Stimulated activated CD4-positive, alpha-beta T cell treated with anti-CD3 and anti-CD28 coated beads, Interleukin-12 subunit alpha, Interleukin-12 subunit beta, amount 100 ng/mL, for 48 hours (primary cell): Measurements from ENCODE around the gene BOLA3.
"Not testable (repeated sequence)": the region's sequence is repeated elsewhere in the genome, so short reads cannot be mapped to it uniquely, and the experiment has no call there.

ENCODE experiments used
- DNase-seq, 3 donors: peaks; one replicate each; pipeline ENCODE4 v3.0.0-alpha.2; 2020; ENCODE audit warnings: low read depth in 2 of 3, low spot score in 1 of 3

Gene BOLA3, protein sequence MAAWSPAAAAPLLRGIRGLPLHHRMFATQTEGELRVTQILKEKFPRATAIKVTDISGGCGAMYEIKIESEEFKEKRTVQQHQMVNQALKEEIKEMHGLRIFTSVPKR

DNA sequence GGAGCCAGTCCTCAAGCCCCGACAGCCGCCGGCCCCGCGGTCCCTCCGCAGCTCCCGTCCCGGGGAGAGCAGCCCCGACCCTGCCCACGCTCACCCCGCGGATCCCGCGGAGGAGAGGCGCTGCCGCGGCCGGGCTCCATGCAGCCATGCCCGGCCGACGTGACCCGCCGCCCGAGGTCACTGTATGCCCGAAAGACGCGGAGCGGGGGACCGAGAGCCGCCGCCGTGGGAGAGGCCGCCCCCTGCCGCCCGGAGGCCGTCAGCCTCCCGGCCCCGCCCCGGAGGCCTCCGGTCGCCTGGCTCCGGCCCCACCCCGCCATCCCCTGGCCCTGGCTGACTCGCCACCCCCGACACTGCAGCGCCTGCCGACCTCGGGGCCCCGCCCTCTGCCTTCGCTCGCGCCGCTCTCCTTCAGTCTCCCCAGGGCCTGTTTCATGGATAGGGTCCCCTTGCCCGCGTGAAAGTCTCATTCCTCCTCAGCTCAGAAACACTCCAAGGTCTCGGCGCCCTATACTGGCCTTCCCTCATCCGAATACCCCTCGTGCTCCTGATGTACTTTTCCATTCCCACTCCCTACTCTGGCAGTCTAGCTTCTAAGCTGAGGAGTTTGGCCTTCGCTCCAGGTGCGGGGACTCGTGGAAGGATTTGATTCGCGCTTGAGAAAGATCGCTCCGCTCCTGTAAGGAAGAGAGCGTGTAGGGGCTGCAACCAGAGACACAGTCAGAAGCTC, at the start of gene BOLA3:
TSS of gene BOLA3 (minus strand) at position 186 of the 730 bp plus-strand sequence. CDS start at position 148, 38 bp downstream.
- peak; percentile 79 to 87 (median 84) for DNase-seq

- no peak for DNase-seq
These were observed 49.3 kb upstream of the BOLA3 start for GRCh38 chr2:74197049-74197448.

DNA sequence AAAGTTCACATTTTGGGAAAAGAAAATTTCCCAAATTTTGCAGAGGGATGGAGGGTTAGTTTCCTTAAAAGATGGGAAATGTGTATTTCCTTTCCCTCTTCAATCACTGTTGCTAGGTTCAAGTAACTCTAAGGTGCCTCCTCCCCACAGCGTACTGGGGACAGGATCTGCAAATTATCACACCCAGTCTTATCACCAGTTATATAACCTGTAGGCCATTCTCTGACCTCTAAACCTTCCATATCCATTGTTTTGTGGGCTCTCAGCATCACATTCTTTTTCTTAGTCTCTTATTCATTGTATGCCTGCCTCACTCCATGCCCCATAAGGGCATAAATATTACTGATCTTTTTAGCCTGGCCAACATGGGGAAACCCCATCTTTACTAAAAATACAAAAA, 47.1 kb upstream of the BOLA3 start:
- DNase-seq: no peak

- no peak for DNase-seq
These were observed 44.1 kb upstream of the BOLA3 start for GRCh38 chr2:74191596-74192380.

DNA sequence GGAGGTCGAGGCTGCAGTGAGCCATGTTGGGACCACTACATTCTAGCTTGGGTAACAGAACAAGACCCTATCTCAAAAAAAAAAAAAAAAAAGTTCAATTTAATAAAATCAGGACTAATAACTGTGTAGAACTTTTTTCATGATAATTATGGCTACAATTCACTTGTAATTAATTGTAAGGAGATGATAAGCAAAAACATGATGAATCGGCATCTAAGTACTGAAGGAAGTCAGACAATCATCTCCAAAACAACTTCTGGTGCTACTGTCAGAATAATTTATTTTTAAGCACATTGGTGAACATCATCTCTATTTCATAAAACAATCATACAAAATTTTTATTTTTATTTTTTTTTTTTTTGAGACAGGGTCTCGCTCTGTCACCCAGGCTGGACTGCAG, 41.0 kb upstream of the BOLA3 start:
- DNase-seq: no peak

GRCh38 chr2:74188018-74188601, 40.4 kb upstream of the BOLA3 start:
- DNase-seq: no peak

GRCh38 chr2:74186706-74187105, 39.0 kb upstream of the BOLA3 start:
- DNase-seq: not testable (repeated sequence)

DNA sequence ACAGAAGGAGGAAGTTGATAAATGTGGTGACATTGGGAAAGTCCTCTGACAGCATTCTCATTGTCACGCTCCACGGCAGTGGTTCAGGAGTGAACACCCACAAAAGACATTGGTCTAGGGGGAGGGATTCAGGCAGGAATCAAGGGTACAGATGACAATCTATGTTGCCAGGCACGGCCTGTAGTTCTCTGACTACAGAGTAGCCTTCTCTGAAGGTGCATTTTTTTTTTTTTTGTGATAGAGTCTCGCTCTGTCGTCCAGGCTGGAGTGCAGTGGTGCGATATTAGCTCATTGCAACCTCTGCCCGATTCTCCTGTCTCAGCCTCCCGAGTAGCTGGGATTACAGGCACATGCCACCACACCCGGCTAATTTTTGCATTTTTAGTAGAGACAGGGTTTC, 38.3 kb upstream of the BOLA3 start:
- DNase-seq: peak in 2 of 3 donors; percentile 41 to 42

GRCh38 chr2:74183878-74184277, 36.2 kb upstream of the BOLA3 start:
- no peak for DNase-seq

DNA sequence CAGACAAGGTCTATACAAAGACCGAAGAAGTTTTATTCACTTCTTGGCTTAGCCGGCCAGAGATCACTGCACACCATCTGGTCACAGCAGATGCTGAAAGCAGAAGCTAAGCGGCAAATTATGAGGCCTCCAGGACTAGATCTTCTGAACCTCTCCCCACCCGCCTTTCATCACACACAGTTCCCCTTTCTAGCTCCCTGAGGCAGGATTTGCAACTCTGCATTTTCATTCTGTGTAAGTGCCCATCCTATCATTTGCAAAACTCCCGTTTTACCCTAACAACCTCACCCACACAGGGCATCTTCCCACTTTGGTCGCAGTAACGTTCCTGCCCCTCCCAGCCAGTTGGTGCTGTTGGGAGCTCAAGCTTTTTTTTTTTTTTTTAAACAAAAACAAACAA, 34.0 kb upstream of the BOLA3 start:
- DNase-seq: no peak

GRCh38 chr2:74179063-74179865, 31.6 kb upstream of the BOLA3 start:
- no peak for DNase-seq

GRCh38 chr2:74178211-74179062, 30.7 kb upstream of the BOLA3 start, which contains the start of gene MOB1A:
Gene MOB1A (minus strand): TSS chr2:74178879. CDS start chr2:74178674, 205 bp downstream.
- peak; percentile 97 to 98 (median 97) for DNase-seq

- DNase-seq: no peak
These were observed 30.0 kb upstream of the BOLA3 start for GRCh38 chr2:74177696-74178095.

DNA sequence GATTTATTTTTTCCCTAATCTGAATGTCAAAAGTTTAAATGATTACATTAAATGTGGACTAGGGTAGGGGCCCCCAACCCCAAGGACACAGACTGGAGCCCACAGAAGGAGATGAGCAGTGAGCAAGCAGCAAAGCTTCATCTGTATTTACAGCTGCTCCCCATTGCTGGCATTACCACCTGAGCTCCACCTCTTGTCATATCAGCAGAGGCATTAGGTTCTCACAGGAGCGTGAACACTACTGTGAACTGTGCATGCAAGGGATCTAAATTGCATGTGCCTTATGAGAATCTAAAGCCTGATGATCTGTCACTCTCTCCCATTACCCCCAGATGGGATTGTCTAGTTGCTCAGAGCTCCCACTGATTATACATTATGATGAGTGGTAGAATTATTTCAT, 27.2 kb upstream of the BOLA3 start:
- DNase-seq: no peak

DNA sequence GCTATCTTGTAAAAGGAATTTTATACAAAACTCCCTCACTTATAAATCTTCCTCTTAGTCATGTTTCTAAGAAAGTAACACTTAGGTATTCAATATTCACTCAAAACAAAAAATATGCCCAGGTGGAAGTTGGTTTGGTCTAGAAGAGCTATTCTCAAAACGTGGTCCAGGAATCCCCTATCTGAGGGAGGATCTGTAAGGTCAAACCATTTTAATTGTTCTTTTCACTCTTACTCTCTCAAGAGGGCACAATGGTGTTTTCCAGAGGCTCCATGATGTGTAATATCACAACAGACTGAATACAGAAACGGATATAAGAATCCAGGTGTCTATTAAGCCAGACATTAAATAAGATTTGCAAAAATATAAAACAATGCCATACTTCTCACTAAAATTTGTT, 21.0 kb upstream of the BOLA3 start:
- no peak for DNase-seq

DNA sequence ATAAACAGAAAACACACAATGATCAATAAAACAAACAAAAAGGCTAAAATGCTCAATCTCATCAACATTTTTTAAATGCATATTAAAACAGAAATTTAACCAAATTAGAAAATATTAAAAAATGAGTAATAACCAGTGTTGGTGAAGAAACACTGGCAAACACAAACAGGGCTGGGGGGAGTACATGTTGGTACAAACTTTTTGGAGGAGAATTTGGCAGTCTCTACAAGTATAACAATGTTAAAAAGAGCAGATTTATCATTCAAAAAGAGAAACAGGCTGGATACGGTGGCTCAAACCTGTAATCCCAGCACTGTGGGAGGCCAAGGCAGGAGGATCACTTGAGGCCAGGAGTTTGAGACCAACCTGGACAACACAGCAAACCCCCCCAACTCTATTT, 17.0 kb upstream of the BOLA3 start:
- DNase-seq: no peak

DNA sequence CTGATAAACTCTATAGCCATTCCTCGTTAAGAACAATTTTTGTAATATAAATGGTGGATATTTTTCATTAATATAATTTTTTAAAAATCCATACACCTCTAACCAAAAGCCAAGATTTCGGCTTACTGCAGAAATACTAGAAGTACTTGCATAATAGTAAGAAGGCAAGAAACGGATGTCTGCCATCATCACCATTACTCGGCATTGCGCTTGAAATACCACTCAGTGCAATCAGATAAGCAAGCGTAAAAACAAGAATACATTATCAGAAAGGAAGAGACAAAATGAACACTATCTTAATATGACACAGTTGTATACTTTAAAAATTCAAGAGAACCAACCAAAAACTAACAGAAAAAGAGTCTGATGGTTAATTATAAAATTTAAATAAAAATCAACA, 15.2 kb upstream of the BOLA3 start:
- DNase-seq: no peak

- DNase-seq: no peak
These were observed 8.1 kb upstream of the BOLA3 start for GRCh38 chr2:74155830-74156229.

- DNase-seq: no peak
These were observed 5.2 kb upstream of the BOLA3 start for GRCh38 chr2:74152954-74153353.
